Sigmoid colon (tissue), 7 donors: Measurements from ENCODE around the gene FBXL4. TPM values are rescaled to one million over a fixed set of nuclear protein-coding genes. Genes with fewer than 3 reads are reported as not detected.

ENCODE experiments used
- DNase-seq: peaks from one replicate; pipeline ENCODE4 v3.0.0-alpha.2; 2019
- H3K27ac ChIP-seq, 4 donors: fragments of 200-600 bp; sonication (generic); one replicate each; pipeline ENCODE4 v1.5.1; 2016 to 2019; ENCODE audit warnings: mild to moderate bottlenecking in 1 of 4
- H3K27me3 ChIP-seq, 3 donors: fragments of 200-600 bp; sonication (generic); one replicate each; pipeline ENCODE4 v1.5.1; 2019; ENCODE audit warnings: mild to moderate bottlenecking in 1 of 3
- H3K36me3 ChIP-seq, 4 donors: fragments of 200-600 bp; sonication (generic); one replicate each; pipeline ENCODE4 v1.5.1; 2016 to 2019
- H3K4me1 ChIP-seq, 4 donors: fragments of 200-600 bp; sonication (generic); one replicate each; pipeline ENCODE4 v1.5.1; 2017 to 2019
- H3K4me3 ChIP-seq, 4 donors: fragments of 200-600 bp; sonication (generic); one replicate each; pipeline ENCODE4 v1.5.1; 2017 to 2019; ENCODE audit warnings: mild to moderate bottlenecking in 2 of 4, moderate library complexity in 1 of 4
- H3K9me3 ChIP-seq, 4 donors: fragments of 200-600 bp in 3 of 4; sonication (generic) in 3 of 4; one replicate each; pipeline versions ENCODE4 v1.5.1 to v1.6.1; 2013 to 2019
- EP300 ChIP-seq, 4 donors: sonication (generic); formaldehyde crosslinking; IDR thresholded peaks; one replicate each; pipeline ENCODE4 v1.6.1; 2017; ENCODE audit warnings: antibody characterized with exemption in 4 of 4
- POLR2A ChIP-seq, 2 donors: fragments of 450-650 bp; IDR thresholded peaks; one replicate each; pipeline ENCODE4 v1.6.1; 2016; ENCODE audit warnings: antibody characterized with exemption in 2 of 2, mild to moderate bottlenecking in 2 of 2, moderate library complexity in 2 of 2
- POLR2AphosphoS5 ChIP-seq, 4 donors: sonication (generic); formaldehyde crosslinking; IDR thresholded peaks; one replicate each; pipeline ENCODE4 v1.6.1; 2017; ENCODE audit warnings: antibody characterized with exemption in 4 of 4
- WGBS, 2 donors: extraction: QIAGEN DNeasy Blood & Tissue Kit; methylation state at CpG; one replicate each; pipeline ENCODE4 v1.1.7; 2013; 5-methylcytosine and 5-hydroxymethylcytosine counted together
- intact Hi-C: fragments of 100-400 bp; cut with DNase I; formaldehyde crosslinking; loops from one replicate; pipeline ENCODE4 v1.15.1; 2023
- polyA plus RNA-seq, 3 donors: library from polyadenylated mRNA; stranded (reverse); fragments of 200-250 nt; gene quantifications; one replicate each; pipeline ENCODE4 v1.2.3, GENCODE V29; 2013
- total RNA-seq, 4 donors: library from RNA; depleted of rRNA; stranded (reverse); fragments of >200 nt; gene quantifications; one replicate each; pipeline ENCODE4 v1.1.0, GENCODE V29; 2016
- TF ChIP-seq, protein P1 (sequence below), 4 experiments: fragments of 450-650 bp in 3 of 4; fragments of 200-600 bp in 1 of 4; IDR thresholded peaks; one replicate each; pipeline ENCODE4 v1.5.1; 2016 to 2019; ENCODE audit warnings: antibody characterized with exemption in 4 of 4, mild to moderate bottlenecking in 3 of 4, moderate library complexity in 2 of 4
- donor health status: healthy with polysubstance abuse.
- donor health status: Bipolar disorder and iron deficiency.
- donor health status: healthy.

The FBXL4 gene
- total and polyA plus RNA-seq, 7 donors: 2.4 to 31.4 (median 19.1) TPM

DNA sequence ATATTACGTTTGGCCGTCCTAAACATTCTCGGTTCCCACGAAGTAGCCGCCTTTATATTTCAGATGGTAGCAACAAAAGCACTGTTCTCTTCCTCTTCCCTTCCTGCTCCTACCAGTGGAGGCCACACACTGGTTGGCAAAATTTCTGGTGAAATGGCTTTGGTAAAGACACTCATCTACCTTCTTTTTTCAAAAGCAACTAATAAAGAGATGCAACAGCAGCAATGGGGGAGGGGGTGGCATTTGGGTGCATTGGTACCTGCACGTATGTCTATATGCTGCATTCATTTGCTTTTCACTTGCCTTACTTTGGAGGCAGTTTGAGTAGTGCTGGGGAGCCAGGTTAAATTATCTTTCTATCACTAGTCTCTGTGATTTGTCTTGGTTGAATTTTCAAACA, 107.4 kb downstream of the FBXL4 start:
- WGBS, 2 donors: 37 to 54% methylated on average over 6 of the region's 6 CpGs
- intact Hi-C loops: no loop called here
- no peak overlapping the region for H3K27ac ChIP-seq
- TF ChIP-seq POLR2A (IDR thresholded peaks at IDR 0.05) (no peak), POLR2AphosphoS5 (IDR thresholded peaks at IDR 0.05) (no peak), EP300 (IDR thresholded peaks at IDR 0.05) (no peak)
- TF ChIP-seq, protein P1, sequence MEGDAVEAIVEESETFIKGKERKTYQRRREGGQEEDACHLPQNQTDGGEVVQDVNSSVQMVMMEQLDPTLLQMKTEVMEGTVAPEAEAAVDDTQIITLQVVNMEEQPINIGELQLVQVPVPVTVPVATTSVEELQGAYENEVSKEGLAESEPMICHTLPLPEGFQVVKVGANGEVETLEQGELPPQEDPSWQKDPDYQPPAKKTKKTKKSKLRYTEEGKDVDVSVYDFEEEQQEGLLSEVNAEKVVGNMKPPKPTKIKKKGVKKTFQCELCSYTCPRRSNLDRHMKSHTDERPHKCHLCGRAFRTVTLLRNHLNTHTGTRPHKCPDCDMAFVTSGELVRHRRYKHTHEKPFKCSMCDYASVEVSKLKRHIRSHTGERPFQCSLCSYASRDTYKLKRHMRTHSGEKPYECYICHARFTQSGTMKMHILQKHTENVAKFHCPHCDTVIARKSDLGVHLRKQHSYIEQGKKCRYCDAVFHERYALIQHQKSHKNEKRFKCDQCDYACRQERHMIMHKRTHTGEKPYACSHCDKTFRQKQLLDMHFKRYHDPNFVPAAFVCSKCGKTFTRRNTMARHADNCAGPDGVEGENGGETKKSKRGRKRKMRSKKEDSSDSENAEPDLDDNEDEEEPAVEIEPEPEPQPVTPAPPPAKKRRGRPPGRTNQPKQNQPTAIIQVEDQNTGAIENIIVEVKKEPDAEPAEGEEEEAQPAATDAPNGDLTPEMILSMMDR (IDR thresholded peaks at IDR 0.05): no peak
- H3K4me3 ChIP-seq: no peak overlapping the region
- DNase-seq: no peak
- H3K9me3 ChIP-seq: no peaks in the 10 kb centered on the region
- H3K27me3 ChIP-seq: peaks cover 73 to 100% (median 99%) of the 10 kb centered on the region in 3 donors
- peaks cover 0 to 40% (median 33%) of the 10 kb centered on the region in 4 donors for H3K4me1 ChIP-seq
- no peaks in the 10 kb centered on the region for H3K36me3 ChIP-seq

DNA sequence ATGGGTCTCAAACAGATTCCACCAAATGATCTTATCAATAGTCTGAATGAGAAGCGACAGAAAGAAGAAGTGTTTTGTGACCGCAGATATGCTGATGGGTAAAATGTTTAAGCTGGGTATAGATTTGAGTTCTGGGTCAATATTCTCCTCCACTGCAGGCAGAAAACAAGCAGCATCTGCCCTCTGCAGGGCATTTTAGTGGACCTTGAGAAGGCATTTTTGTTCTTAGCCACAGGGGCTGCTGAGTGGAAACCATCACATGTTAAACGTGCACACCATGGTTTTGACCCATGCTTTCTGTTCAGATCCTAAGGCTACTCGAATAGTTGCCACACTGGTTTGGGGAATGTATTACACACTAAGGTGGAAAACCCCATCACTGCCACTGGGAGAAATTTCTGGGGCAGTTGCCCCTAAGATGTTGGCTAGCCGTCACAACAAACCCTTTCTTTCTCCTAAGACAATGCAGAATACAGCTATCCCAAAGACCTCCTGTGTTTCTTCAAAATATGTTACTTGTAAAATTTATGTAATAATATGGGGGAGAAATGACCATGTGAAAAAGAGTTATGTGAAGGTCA, 107.9 kb downstream of the FBXL4 start:
- Histone ChIP-seq H3K4me3 (no peak overlapping the region), H3K36me3 (no peaks in the 10 kb centered on the region), H3K4me1 (peaks cover 0 to 40% (median 33%) of the 10 kb centered on the region in 4 donors), H3K9me3 (no peaks in the 10 kb centered on the region), H3K27me3 (peaks cover 71 to 100% (median 98%) of the 10 kb centered on the region in 3 donors), H3K27ac (no peak overlapping the region)
- TF ChIP-seq, protein P1 (IDR thresholded peaks at IDR 0.05): no peak
- no peak for TF ChIP-seq POLR2A (IDR thresholded peaks at IDR 0.05)
- TF ChIP-seq POLR2AphosphoS5 (IDR thresholded peaks at IDR 0.05): no peak
- no peak for TF ChIP-seq EP300 (IDR thresholded peaks at IDR 0.05)
- intact Hi-C loops: loop anchor here (10.0 kb wide), 3 partner anchors 105 to 755 kb away; partner anchors contain the start of gene FBXL4
- no peak for DNase-seq
- WGBS, 2 donors: 17 to 30% methylated on average over 5 of the region's 5 CpGs

DNA sequence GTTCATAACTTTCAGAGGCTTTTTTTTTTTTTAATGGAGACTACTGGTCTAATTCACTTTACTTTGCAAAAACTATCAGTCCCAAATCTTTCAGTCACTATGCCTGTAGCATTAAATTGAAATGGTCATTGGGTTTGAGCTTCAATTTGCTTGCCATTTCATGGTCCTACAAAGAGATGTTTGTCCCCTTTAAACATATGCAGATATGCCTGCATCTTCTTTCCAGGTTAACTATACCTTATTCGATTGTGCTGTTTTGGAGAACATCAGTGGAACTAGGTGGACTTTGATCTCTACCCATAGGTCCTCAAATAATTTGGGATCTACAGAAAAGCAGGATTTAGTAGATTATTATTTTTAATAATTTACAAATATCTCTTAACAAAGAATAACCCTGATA, 108.8 kb downstream of the FBXL4 start:
- no peak for TF ChIP-seq POLR2A (IDR thresholded peaks at IDR 0.05)
- no peak for TF ChIP-seq EP300 (IDR thresholded peaks at IDR 0.05)
- TF ChIP-seq, protein P1 (IDR thresholded peaks at IDR 0.05): no peak
- no peak for TF ChIP-seq POLR2AphosphoS5 (IDR thresholded peaks at IDR 0.05)
- intact Hi-C loops: loop anchor here (10.0 kb wide), 3 partner anchors 106 to 756 kb away; partner anchors contain the start of gene FBXL4
- Histone ChIP-seq H3K27ac (no peak overlapping the region), H3K4me3 (no peak overlapping the region), H3K9me3 (no peaks in the 10 kb centered on the region), H3K27me3 (peaks cover 63 to 100% (median 89%) of the 10 kb centered on the region in 3 donors), H3K4me1 (peaks cover 0 to 41% (median 32%) of the 10 kb centered on the region in 4 donors), H3K36me3 (no peaks in the 10 kb centered on the region)
- DNase-seq: no peak
- 7 to 19% methylated on average over 1 of the region's 1 CpG for WGBS, 2 donors

- no peak overlapping the region for H3K27ac ChIP-seq
- H3K27me3 ChIP-seq: peaks cover 54 to 100% (median 80%) of the 10 kb centered on the region in 3 donors
- intact Hi-C loops: loop anchor here (10.0 kb wide), 3 partner anchors 107 to 757 kb away; partner anchors contain the start of gene FBXL4
- TF ChIP-seq, protein P1 (IDR thresholded peaks at IDR 0.05): no peak
- TF ChIP-seq EP300 (IDR thresholded peaks at IDR 0.05) (no peak), POLR2A (IDR thresholded peaks at IDR 0.05) (no peak), POLR2AphosphoS5 (IDR thresholded peaks at IDR 0.05) (no peak)
- 15 to 20% methylated on average over 4 of the region's 4 CpGs for WGBS, 2 donors
- H3K4me3 ChIP-seq: no peak overlapping the region
- DNase-seq: no peak
- no peaks in the 10 kb centered on the region for H3K36me3 ChIP-seq
- no peaks in the 10 kb centered on the region for H3K9me3 ChIP-seq
- peaks cover 0 to 42% (median 33%) of the 10 kb centered on the region in 4 donors for H3K4me1 ChIP-seq
These were observed 109.7 kb downstream of the FBXL4 start for GRCh38 chr6:98838032-98838431.
